Hematopoietic multipotent progenitor cell treated with erythropoietin and hydrocortisone succinate and interleukin-3 and kit ligand, for 6 days (in vitro differentiated cells): ENCODE measurements around the gene IDH2.
"Not testable (repeated sequence)": the region's sequence is repeated elsewhere in the genome, so short reads cannot be mapped to it uniquely, and the experiment has no call there.

ENCODE experiments used
- DNase-seq: peaks from one replicate; pipeline ENCODE4 v3.0.0-alpha.2; 2015

The IDH2 gene

GRCh38 chr15:90113166-90113565 lies 10.9 kb upstream of the IDH2 start:
- no peak for DNase-seq

GRCh38 chr15:90109163-90109751 lies 7.0 kb upstream of the IDH2 start:
- peak; percentile 79 for DNase-seq

- not testable (repeated sequence) for DNase-seq
Measured at GRCh38 chr15:90108038-90108437, 5.8 kb upstream of the IDH2 start.

GRCh38 chr15:90106522-90107117 lies 4.4 kb upstream of the IDH2 start:
- DNase-seq = no peak

DNA sequence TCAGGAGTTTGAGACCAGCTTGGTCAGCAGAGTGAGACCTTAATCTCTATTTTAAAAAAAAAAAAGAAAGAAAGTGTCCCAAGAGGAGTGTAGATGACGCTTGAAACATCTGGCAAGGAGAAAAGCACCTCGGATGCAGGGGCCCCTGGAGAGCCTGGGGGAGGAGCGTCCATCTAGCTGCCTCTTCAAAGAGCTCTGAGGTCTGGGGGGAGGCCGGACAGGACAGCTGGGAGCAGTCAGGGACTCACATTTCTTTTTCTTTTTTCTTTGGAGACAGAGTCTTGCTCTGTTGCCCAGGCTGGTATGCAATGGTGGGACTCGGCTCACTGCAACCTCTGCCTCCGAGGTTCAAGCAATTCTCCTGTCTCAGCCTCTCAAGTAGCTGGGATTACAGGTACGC lies 3.3 kb upstream of the IDH2 start:
- no peak for DNase-seq

DNA sequence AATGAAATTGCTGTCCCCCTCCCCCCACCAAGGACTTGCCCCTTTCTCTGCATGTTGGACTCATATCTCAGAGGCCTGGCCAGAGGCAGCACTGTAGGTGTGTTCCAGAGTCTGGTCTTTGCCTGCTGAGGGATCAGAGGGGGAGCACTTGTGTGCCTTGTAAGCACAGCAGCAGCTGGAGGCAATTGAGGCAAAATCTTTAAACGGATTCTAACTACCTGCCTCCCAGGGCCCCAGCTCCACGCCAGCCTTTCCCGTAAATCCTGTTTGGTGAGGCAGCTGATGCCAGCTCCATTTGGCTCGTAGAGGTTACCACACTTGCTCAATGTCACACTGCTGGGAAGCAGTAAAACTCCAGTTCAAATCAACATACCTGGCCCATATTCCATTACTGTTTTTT lies 2.3 kb upstream of the IDH2 start:
- DNase-seq = no peak

DNA sequence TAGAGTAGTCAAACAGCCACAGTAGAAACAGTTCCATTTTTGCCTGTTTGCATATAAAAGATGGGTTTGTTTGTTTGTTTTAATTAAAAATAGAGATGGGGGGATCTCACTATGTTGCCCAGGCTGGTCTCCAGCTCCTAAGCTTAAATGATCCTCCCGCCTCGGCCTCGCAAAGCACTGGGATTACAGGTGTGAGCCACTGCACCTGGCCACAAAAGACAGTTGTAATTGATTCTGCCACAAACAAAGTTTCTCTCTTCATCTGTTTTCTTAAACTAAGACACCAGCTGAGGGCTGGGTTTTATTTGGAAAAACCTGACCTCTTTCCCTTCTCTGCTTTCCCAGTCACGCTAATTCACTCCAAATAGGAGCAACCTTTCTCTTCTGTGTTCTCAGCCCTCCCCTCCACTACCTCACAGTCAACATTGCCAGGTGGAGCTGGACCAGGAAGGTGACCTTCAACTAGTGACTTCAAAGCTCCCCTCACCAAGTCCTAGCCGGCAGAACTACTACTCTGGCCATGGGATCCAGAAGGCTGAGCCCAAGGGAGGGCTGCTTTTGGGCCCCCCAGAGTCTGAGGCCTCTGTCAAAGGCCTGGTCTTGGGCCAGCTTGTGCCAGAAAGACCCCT lies 1.5 kb upstream of the IDH2 start:
- DNase-seq = no peak

- DNase-seq = peak; percentile 76
Measured at GRCh38 chr15:90101130-90101968, 919 bp downstream of the IDH2 start.

GRCh38 chr15:90099868-90100831 lies 2.1 kb downstream of the IDH2 start:
- DNase-seq = peak; percentile 92

DNA sequence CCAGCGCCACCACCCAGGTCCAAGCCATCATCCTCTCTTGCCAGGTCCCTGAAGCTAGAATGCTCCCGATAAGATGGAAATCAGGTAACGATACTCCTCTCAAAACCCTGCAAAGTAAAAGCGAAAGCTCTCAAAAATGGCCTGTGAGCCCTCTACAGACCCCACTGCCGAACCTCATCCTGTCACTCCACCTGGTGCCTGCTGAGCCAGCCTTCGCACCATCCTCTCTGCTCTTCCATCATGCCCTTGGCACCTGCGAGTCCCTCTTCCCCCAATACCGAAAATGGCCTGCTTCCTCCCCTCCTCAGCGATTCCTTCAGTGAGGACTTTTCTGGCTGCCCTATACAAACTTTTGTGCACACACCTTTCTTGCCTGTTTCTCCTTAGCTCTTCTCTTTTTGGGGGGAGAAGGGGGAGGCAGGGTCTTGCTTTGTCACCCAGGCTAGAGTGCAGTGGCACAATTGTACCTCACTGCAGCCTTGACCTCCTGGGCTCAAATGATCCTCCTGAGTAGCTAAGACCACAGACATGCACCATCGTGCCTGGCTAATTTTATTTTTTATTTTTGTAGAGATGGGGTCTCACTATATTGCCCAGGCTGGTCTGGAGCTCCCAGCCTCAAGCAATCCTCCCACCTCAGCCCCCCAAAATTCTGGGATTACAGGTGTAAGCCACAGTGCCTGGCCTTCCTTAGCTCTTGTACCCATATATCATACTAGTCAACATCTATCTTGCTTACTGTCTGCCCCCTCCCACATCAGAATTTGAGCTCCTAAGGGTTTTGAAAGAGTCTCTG lies 3.0 kb downstream of the IDH2 start:
- no peak for DNase-seq

GRCh38 chr15:90097475-90097874 lies 4.8 kb downstream of the IDH2 start:
- DNase-seq = peak; percentile 43

DNA sequence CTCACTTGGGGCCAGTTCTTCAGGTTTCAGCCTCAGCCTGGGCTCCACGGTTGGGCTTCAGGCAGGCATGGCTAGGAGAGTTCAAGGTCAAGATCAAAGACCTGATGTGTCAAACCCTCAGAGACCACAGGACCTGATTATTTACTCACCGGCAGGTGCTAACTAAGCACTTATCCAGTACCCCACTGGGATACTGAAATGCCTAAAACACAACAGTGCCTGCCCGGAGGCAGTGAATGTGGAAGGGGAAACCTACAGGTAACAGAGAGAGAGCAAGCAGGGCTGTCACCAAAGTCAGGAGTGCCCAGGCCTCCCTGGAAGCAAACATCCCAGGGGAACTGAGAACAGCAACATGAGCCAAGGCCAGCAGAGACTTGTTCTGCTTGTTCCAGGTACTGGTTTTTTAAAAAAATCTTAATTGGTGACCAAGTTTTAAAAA lies 6.7 kb downstream of the IDH2 start:
- no peak for DNase-seq

DNA sequence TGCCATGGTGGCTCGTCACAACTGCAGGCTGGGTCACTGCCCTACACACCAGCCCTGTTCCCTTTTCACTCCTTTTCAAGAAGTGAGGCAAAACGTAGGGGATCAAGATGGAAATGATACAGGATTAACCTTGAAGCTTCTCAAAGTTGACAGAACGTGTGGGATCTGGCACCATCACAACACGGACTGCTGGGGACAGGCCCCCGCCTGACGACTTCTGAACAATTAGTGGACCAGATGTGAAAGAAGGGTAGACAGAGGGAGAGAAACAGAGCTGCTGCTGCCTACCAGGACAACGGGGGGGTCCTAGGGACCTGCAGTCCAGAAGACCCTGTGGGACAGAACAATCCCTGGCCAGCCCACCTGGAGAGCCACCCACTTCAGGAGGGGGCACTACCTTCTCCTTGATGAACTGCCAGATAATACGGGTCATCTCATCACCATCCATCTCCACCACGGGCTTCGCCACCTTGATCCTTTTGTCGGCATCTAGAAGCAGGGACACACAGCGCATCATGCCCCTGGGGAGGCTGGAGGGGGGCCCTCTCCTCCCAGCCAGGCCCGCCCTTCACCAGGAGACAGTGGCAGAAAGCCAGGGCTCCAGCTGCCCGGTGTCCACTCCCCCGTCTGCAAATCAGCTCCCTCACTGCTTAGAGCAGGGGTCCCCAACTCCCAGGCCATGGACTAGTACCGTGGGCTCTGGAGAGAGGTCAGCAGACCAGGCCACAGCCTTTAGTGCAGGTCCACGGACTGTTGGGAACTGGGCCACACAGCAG lies 10.9 kb downstream of the IDH2 start:
- no peak for DNase-seq

DNA sequence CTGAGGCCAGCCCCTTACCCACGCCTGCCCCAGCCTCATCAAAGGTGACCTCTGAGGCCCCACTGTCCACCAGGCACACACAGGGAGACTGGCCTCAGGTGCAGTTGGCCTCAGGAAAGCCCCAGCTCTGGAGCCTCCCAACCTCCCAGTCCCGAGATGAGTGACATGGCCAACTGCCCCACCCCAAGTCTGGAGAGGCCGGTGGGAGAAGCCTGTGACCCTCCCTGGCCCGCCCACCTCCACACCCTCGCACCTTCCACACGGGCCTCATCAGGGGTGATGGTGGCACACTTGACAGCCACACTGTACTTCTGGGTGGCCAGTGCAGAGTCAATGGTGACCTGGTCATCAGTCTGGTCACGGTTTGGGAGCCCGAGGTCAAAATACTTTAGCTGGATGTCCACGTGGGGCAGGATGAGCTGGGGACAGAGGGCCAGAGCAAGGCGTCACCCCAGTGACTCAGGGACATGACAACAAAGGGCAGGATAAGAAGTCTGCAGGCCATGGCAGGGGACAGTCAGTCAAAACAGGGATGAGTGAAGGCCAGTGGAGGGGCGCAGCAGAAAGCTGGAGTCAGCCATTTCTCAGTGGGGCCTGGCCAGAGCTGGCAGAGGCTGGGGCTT lies 11.9 kb downstream of the IDH2 start:
- no peak for DNase-seq

- peak; percentile 76 for DNase-seq
Measured at GRCh38 chr15:90087454-90088154, 14.7 kb downstream of the IDH2 start.

- peak; percentile 76 for DNase-seq
Measured at GRCh38 chr15:90086868-90087268, 15.4 kb downstream of the IDH2 start.

DNA sequence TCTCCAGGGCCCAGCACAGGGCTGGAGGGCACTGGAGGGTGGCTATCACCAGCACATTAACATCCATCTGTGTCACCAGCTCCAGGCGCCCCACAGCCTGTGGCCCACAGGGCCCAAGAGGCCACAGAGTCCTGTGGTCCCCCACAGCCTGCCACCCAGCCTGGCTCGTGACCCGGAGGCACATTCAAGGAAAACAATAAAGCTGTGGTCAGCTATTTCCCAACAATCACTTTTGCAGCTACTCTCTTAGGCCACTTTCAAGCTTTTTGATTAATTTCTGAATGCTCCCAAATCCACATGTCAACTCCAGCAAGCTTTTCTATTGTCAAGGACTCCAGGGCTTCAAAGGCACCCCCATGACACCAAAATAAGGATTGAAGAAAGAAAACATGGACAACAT lies 16.7 kb downstream of the IDH2 start:
- DNase-seq = no peak

- no peak for DNase-seq
Measured at GRCh38 chr15:90084876-90085423, 17.3 kb downstream of the IDH2 start.

DNA sequence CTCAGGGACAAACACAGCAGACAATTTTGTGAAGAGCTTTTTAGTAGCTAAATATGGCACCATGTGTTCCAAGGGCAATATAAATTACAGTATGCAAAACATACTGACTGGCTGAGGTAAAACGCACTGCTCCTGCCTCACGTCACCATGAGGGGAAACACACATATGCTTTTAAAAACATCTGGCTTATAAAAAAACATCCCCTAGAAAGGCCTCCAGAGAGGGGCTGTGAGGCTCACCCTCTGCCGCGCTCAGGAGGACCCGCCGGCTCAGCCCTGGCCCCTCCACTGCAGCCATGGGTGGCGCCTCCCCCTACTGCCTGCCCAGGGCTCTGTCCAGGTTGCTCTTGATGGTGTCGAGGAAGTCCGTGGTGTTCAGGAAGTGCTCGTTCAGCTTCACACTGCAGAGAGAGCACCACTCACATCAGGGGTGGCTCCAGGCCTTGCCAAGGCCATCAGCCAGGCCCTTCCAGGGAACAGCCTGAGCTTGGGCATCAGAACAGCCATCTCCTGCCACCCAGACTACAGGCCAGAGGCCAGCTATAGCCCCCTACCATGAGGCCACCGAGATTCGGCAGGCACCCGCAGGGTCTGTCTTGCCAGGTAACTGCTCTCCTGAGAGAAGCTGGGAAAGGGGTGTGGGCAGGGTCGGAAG lies 18.2 kb downstream of the IDH2 start:
- DNase-seq = no peak
